ENCODE measurements around the gene SLC44A3. TPM values are rescaled to one million over a fixed set of nuclear protein-coding genes. Genes with fewer than 3 reads are reported as not detected.

SLC44A3 gene
- total RNA-seq, 1 donor from 2014 or later, result 1.7 TPM

GRCh38 chr1:94796266-94796665 lies 23.9 kb upstream of the SLC44A3 start:
- peaks cover 6% of the 10 kb centered on the region for H3F3A ChIP-seq (ENCODE audit: low read depth)
- H2AFZ ChIP-seq (replicated peaks), result no peak overlapping the region
- H3K27ac ChIP-seq, result no peak overlapping the region
- peaks cover 2% of the 10 kb centered on the region for H3K4me1 Mint-ChIP-seq
- no peaks in the 10 kb centered on the region for H3K36me3 ChIP-seq
- no peak overlapping the region for H3K4me3 ChIP-seq
- no peaks in the 10 kb centered on the region for H3K9me3 Mint-ChIP-seq
- no peak overlapping the region for H3K4me3 Mint-ChIP-seq
- no peaks in the 10 kb centered on the region for H4K20me1 ChIP-seq (ENCODE audit: low read depth)
- no peaks in the 10 kb centered on the region for H3K79me2 ChIP-seq (ENCODE audit: low read depth)
- no peak overlapping the region for H3K4me2 ChIP-seq
- H3K27me3 Mint-ChIP-seq (ENCODE audit: insufficient read depth, low read depth), result no peaks in the 10 kb centered on the region
- DNase-seq (ENCODE audit: low spot score), result no peak
- H3K27ac Mint-ChIP-seq, result no peak overlapping the region
- no peaks in the 10 kb centered on the region for H3K27me3 ChIP-seq
- peaks cover 8% of the 10 kb centered on the region for H3K4me1 ChIP-seq
- H3K36me3 Mint-ChIP-seq, result no peaks in the 10 kb centered on the region
- H3K9me3 ChIP-seq (ENCODE audit: low read depth), result no peaks in the 10 kb centered on the region
- TF ChIP-seq EZH2phosphoT487 (IDR thresholded peaks at IDR 0.05) (no peak), CTCF (IDR thresholded peaks at IDR 0.05) (no peak), EZH2 (IDR thresholded peaks at IDR 0.05) (no peak)
- H3K9ac ChIP-seq, result no peak overlapping the region

- no peak for DNase-seq (ENCODE audit: low spot score)
- Histone ChIP-seq H3K9me3 (ENCODE audit: low read depth) (no peaks in the 10 kb centered on the region), H3K9ac (no peak overlapping the region), H3K27ac (no peak overlapping the region), H3K27me3 (no peaks in the 10 kb centered on the region), H3K4me2 (no peak overlapping the region), H3K36me3 (no peaks in the 10 kb centered on the region), H3K4me1 (peaks cover 8% of the 10 kb centered on the region), H3F3A (ENCODE audit: low read depth) (peaks cover 6% of the 10 kb centered on the region), H3K4me3 (no peak overlapping the region), H3K79me2 (ENCODE audit: low read depth) (no peaks in the 10 kb centered on the region), H2AFZ (replicated peaks) (no peak overlapping the region), H4K20me1 (ENCODE audit: low read depth) (no peaks in the 10 kb centered on the region)
- no peaks in the 10 kb centered on the region for H3K36me3 Mint-ChIP-seq
- H3K4me3 Mint-ChIP-seq, result no peak overlapping the region
- H3K4me1 Mint-ChIP-seq, result peaks cover 9% of the 10 kb centered on the region
- H3K27ac Mint-ChIP-seq, result no peak overlapping the region
- TF ChIP-seq EZH2 (IDR thresholded peaks at IDR 0.05), result no peak
- TF ChIP-seq EZH2phosphoT487 (IDR thresholded peaks at IDR 0.05), result no peak
- TF ChIP-seq CTCF (IDR thresholded peaks at IDR 0.05), result no peak
- H3K9me3 Mint-ChIP-seq, result no peaks in the 10 kb centered on the region
- no peaks in the 10 kb centered on the region for H3K27me3 Mint-ChIP-seq (ENCODE audit: insufficient read depth, low read depth)
Measured at GRCh38 chr1:94797291-94797690, 22.9 kb upstream of the SLC44A3 start.

GRCh38 chr1:94798054-94798453 lies 22.1 kb upstream of the SLC44A3 start:
- no peaks in the 10 kb centered on the region for H4K20me1 ChIP-seq (ENCODE audit: low read depth)
- Mint-ChIP-seq H3K27ac (no peak overlapping the region), H3K27me3 (ENCODE audit: insufficient read depth, low read depth) (no peaks in the 10 kb centered on the region), H3K9me3 (no peaks in the 10 kb centered on the region), H3K36me3 (no peaks in the 10 kb centered on the region), H3K4me3 (no peak overlapping the region), H3K4me1 (peaks cover 14% of the 10 kb centered on the region)
- peaks cover 8% of the 10 kb centered on the region for H3K4me1 ChIP-seq
- no peak overlapping the region for H3K9ac ChIP-seq
- H3K4me2 ChIP-seq, result no peak overlapping the region
- H3K9me3 ChIP-seq (ENCODE audit: low read depth), result no peaks in the 10 kb centered on the region
- no peaks in the 10 kb centered on the region for H3K27me3 ChIP-seq
- no peaks in the 10 kb centered on the region for H3K79me2 ChIP-seq (ENCODE audit: low read depth)
- DNase-seq (ENCODE audit: low spot score), result no peak
- no peaks in the 10 kb centered on the region for H3K36me3 ChIP-seq
- no peak overlapping the region for H3K27ac ChIP-seq
- H2AFZ ChIP-seq (replicated peaks), result no peak overlapping the region
- TF ChIP-seq CTCF (IDR thresholded peaks at IDR 0.05), result no peak
- no peak for TF ChIP-seq EZH2 (IDR thresholded peaks at IDR 0.05)
- TF ChIP-seq EZH2phosphoT487 (IDR thresholded peaks at IDR 0.05), result no peak
- H3F3A ChIP-seq (ENCODE audit: low read depth), result peaks cover 6% of the 10 kb centered on the region
- no peak overlapping the region for H3K4me3 ChIP-seq

Data from neural progenitor cell (in vitro differentiated cells).